Nephron (organoid): ENCODE data around the gene ZMYND10.

Experiments used
- H3K27ac Mint-ChIP-seq, 3 experiments: 2 replicates each; pipeline ENCODE4 v1.8.0; 2020; ENCODE audit warnings: mixed read lengths in 3 of 3, mild to moderate bottlenecking in 2 of 3, moderate library complexity in 1 of 3
- H3K27me3 Mint-ChIP-seq: 2 replicates; pipeline ENCODE4 v1.8.0; 2021; ENCODE audit warnings: low read depth, mild to moderate bottlenecking, moderate library complexity, mixed read lengths
- H3K36me3 Mint-ChIP-seq: 2 replicates; pipeline ENCODE4 v1.8.0; 2020; ENCODE audit warnings: low read depth, mixed read lengths
- H3K4me1 Mint-ChIP-seq: 2 replicates; pipeline ENCODE4 v1.8.0; 2020; ENCODE audit warnings: mixed read lengths
- H3K4me3 Mint-ChIP-seq, 3 experiments: 2 replicates each; pipeline ENCODE4 v1.8.0; 2020; ENCODE audit warnings: mild to moderate bottlenecking in 3 of 3, mixed read lengths in 3 of 3, moderate library complexity in 2 of 3
- H3K9me3 Mint-ChIP-seq: 2 replicates; pipeline ENCODE4 v1.8.0; 2020; ENCODE audit warnings: mixed read lengths
- CTCF ChIP-seq, 3 experiments: fragments of 200-600 bp; sonication (generic); IDR thresholded peaks; one replicate each; pipeline ENCODE4 v1.5.0; 2021; ENCODE audit warnings: antibody characterized with exemption in 3 of 3; ENCODE audit not compliant: unreplicated experiment in 3 of 3

ZMYND10 gene

GRCh38 chr3:50319181-50319893, 26.2 kb downstream of the ZMYND10 start:
- no peak for TF ChIP-seq CTCF (IDR thresholded peaks at IDR 0.05; ENCODE audit: unreplicated experiment in 3 of 3)
- H3K4me1 Mint-ChIP-seq, result peaks cover 33% of the 10 kb centered on the region
- H3K9me3 Mint-ChIP-seq, result no peaks in the 10 kb centered on the region
- no peaks in the 10 kb centered on the region for H3K27me3 Mint-ChIP-seq
- peak overlapping the region; percentile 93 to 99 (median 99) for H3K4me3 Mint-ChIP-seq
- H3K36me3 Mint-ChIP-seq, result peaks cover 43% of the 10 kb centered on the region
- H3K27ac Mint-ChIP-seq, result peak overlapping the region; percentile 82 to 99 (median 99)

- H3K4me3 Mint-ChIP-seq, result peak overlapping the region; percentile 76 to 99 (median 93)
- TF ChIP-seq CTCF (IDR thresholded peaks at IDR 0.05; ENCODE audit: unreplicated experiment in 3 of 3), result no peak
- peaks cover 50% of the 10 kb centered on the region for H3K36me3 Mint-ChIP-seq
These were observed 26.9 kb downstream of the ZMYND10 start for GRCh38 chr3:50318615-50319014.

DNA sequence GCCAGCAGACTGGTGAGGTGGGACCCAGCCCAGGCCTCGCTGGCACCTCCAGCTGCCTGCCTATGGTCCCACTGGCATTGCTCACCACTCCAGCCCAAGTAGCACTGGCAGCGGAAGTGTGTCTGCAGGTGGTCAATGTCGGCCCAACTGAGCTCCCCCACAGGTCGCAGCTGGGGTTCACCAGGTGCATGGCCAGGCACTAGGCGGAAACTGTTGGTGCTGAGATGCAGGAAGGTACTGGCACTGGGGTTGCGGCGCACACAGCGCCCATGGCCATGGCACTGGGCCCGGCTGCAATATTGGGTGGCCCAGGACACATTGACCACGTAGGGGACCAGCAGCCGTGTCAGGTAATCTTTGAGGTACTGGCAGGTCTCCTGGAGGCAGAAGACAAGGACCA, 27.4 kb downstream of the ZMYND10 start:
- H3K36me3 Mint-ChIP-seq, result peaks cover 54% of the 10 kb centered on the region
- peak overlapping the region in 2 of 3 experiments; percentile 59 to 99 for H3K27ac Mint-ChIP-seq
- H3K9me3 Mint-ChIP-seq, result peaks cover 7% of the 10 kb centered on the region
- H3K4me3 Mint-ChIP-seq, result peak overlapping the region; percentile 76 to 99 (median 93)
- H3K4me1 Mint-ChIP-seq, result peaks cover 32% of the 10 kb centered on the region
- no peak for TF ChIP-seq CTCF (IDR thresholded peaks at IDR 0.05; ENCODE audit: unreplicated experiment in 3 of 3)
- H3K27me3 Mint-ChIP-seq, result no peaks in the 10 kb centered on the region

More at GRCh38 chr3:50318615-50319014, 26.9 kb downstream of the ZMYND10 start:
- H3K27me3 Mint-ChIP-seq, result no peaks in the 10 kb centered on the region
- peak overlapping the region; percentile 35 to 99 (median 59) for H3K27ac Mint-ChIP-seq
- H3K4me1 Mint-ChIP-seq, result peaks cover 33% of the 10 kb centered on the region
- peaks cover 6% of the 10 kb centered on the region for H3K9me3 Mint-ChIP-seq

DNA sequence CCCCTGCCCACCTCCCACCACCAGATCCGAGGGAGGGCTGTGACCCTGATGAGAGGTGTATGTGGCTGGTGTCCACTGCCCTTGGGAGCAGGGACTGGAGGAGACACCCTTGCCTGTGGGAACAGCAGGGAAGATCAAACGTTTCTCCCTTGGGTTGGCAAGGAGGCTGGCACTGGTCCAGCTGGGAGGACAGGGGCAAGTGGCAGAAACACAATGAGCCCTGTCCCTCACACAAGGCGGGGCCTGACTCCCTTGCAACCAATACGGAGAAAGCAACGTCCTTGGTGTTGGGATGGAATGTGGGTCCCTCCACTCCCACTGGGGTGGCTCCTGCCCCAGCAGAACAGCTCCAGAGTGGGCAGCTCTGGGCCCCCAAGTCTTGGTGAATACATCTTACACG, 28.2 kb downstream of the ZMYND10 start:
- Mint-ChIP-seq H3K27me3 (no peaks in the 10 kb centered on the region), H3K9me3 (peaks cover 7% of the 10 kb centered on the region)

GRCh38 chr3:50316657-50317242, 28.8 kb downstream of the ZMYND10 start:
- Mint-ChIP-seq H3K27ac (peak overlapping the region in 2 of 3 experiments; percentile 25 to 51), H3K9me3 (peaks cover 7% of the 10 kb centered on the region), H3K36me3 (peaks cover 56% of the 10 kb centered on the region), H3K4me1 (peaks cover 28% of the 10 kb centered on the region), H3K4me3 (peak overlapping the region in 2 of 3 experiments; percentile 24 to 28), H3K27me3 (no peaks in the 10 kb centered on the region)
- no peak for TF ChIP-seq CTCF (IDR thresholded peaks at IDR 0.05; ENCODE audit: unreplicated experiment in 3 of 3)

More for the DNA sequence above, 28.2 kb downstream of the ZMYND10 start:
- TF ChIP-seq CTCF (IDR thresholded peaks at IDR 0.05; ENCODE audit: unreplicated experiment in 3 of 3), result no peak
- H3K4me3 Mint-ChIP-seq, result peak overlapping the region; percentile 24 to 62 (median 61)
- peaks cover 56% of the 10 kb centered on the region for H3K36me3 Mint-ChIP-seq
- peak overlapping the region in 2 of 3 experiments; percentile 25 to 51 for H3K27ac Mint-ChIP-seq
- peaks cover 28% of the 10 kb centered on the region for H3K4me1 Mint-ChIP-seq
